Measurements from ENCODE around the gene CHRM4. TPM values are rescaled to one million over a fixed set of nuclear protein-coding genes. Genes with fewer than 3 reads are reported as not detected.

The CHRM4 gene
- polyA plus RNA-seq, 1 experiment, result not detected

DNA sequence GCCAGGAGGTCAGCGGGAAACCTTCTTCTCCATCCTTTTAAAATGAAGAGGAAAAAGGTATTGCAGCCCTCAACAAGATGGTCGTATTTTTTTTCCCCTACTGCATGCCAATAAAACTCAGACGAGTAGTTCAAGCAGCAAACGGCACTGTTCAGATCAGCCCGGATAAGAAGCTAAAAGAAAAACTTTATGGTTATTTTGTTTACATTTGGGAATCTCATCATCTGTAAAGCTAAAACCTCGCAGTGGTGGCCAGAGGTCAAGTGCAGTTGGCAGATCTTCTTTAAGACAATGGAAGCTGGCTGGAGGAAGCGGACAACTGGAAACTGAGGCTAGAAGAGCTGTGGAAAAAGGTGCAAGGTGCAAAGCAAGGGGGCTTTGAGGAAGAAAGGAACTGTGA is 31.0 kb upstream of the CHRM4 start:
- no peak overlapping the region for H3K4me3 ChIP-seq (ENCODE audit: low read depth, low read length)
- H3K27me3 ChIP-seq (ENCODE audit: control insufficient read depth, insufficient read depth, low read length), result no peaks in the 10 kb centered on the region
- H3K27ac ChIP-seq (ENCODE audit: low read depth, low read length), result no peak overlapping the region
- POLR2A ChIA-PET, result no interaction called here
- TF ChIP-seq, protein P1, sequence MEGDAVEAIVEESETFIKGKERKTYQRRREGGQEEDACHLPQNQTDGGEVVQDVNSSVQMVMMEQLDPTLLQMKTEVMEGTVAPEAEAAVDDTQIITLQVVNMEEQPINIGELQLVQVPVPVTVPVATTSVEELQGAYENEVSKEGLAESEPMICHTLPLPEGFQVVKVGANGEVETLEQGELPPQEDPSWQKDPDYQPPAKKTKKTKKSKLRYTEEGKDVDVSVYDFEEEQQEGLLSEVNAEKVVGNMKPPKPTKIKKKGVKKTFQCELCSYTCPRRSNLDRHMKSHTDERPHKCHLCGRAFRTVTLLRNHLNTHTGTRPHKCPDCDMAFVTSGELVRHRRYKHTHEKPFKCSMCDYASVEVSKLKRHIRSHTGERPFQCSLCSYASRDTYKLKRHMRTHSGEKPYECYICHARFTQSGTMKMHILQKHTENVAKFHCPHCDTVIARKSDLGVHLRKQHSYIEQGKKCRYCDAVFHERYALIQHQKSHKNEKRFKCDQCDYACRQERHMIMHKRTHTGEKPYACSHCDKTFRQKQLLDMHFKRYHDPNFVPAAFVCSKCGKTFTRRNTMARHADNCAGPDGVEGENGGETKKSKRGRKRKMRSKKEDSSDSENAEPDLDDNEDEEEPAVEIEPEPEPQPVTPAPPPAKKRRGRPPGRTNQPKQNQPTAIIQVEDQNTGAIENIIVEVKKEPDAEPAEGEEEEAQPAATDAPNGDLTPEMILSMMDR (IDR thresholded peaks at IDR 0.05; ENCODE audit: low read depth, low read length), result no peak
- DNase-seq (ENCODE audit: low read depth, low spot score), result no peak
- CTCF ChIA-PET, result interaction anchor here (0.6 to 1.0 kb wide), 2 partner anchors 12 to 125 kb away, joined by 3 read pairs; no protein-coding TSS in a partner anchor
- no peaks in the 10 kb centered on the region for H3K9me3 ChIP-seq (ENCODE audit: control insufficient read depth, insufficient read depth, low read length)

DNA sequence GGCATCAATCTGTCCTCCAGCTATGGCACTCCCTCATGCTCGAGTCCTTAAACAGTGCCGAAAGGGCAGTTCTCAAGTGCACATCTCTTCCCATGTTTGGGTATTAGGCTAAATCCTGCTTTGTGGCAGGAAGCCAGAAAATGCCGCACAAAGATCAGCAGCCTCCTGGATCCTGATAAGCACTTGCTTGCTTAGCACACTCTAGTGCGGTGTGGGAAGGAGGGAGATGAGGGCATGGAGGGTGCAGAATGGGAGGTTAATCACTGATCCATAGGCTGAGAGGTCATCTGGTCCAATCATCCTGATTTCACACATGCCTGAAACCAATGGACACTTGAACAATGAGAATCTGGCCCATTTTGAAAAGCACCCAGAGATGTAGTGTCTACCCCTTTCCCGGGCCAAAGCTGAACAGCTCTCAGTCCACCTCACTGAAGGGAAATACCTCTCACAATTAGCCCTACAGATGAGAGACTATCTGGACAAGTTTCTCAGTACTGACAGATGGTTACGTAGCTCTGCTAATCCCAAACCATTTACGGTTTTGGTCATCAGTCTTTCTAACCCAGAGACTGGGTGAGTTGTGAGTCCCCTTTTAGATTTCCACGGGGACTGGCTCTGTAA is 29.8 kb upstream of the CHRM4 start:
- TF ChIP-seq, protein P1 (IDR thresholded peaks at IDR 0.05; ENCODE audit: low read depth, low read length), result no peak
- Histone ChIP-seq H3K9me3 (ENCODE audit: control insufficient read depth, insufficient read depth, low read length) (no peaks in the 10 kb centered on the region), H3K27me3 (ENCODE audit: control insufficient read depth, insufficient read depth, low read length) (no peaks in the 10 kb centered on the region), H3K27ac (ENCODE audit: low read depth, low read length) (no peak overlapping the region), H3K4me3 (ENCODE audit: low read depth, low read length) (no peak overlapping the region)
- ChIA-PET CTCF (interaction anchor here (1.0 kb wide), 1 partner anchor 11 kb away, joined by 3 read pairs; no protein-coding TSS in a partner anchor), POLR2A (no interaction called here)
- no peak for DNase-seq (ENCODE audit: low read depth, low spot score)

DNA sequence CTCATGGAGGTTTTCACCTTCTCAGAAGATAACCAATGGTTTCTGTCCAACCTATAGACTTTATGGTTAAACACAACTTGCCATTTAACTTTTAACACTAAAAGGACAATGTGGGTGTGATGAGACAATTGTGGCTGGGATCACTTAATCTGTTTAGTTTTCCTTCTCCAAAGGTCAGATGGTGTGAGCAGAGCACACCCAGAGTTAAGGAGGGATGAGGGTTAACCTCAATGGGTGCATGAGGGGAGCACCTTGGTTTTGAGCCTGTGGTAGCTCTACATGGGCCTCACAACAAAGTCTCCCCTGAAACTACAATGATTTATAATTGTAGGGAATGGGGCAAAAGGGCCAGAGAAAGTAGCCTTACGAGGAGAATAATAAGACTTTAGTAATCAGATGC is 28.9 kb upstream of the CHRM4 start:
- DNase-seq (ENCODE audit: low read depth, low spot score), result no peak
- Histone ChIP-seq H3K4me3 (ENCODE audit: low read depth, low read length) (no peak overlapping the region), H3K9me3 (ENCODE audit: control insufficient read depth, insufficient read depth, low read length) (no peaks in the 10 kb centered on the region), H3K27me3 (ENCODE audit: control insufficient read depth, insufficient read depth, low read length) (no peaks in the 10 kb centered on the region), H3K27ac (ENCODE audit: low read depth, low read length) (no peak overlapping the region)
- CTCF ChIA-PET, result no interaction called here
- POLR2A ChIA-PET, result interaction anchor here (0.5 kb wide), 1 partner anchor 131 kb away, joined by 7 read pairs; no protein-coding TSS in a partner anchor
- TF ChIP-seq, protein P1 (IDR thresholded peaks at IDR 0.05; ENCODE audit: low read depth, low read length), result no peak

DNA sequence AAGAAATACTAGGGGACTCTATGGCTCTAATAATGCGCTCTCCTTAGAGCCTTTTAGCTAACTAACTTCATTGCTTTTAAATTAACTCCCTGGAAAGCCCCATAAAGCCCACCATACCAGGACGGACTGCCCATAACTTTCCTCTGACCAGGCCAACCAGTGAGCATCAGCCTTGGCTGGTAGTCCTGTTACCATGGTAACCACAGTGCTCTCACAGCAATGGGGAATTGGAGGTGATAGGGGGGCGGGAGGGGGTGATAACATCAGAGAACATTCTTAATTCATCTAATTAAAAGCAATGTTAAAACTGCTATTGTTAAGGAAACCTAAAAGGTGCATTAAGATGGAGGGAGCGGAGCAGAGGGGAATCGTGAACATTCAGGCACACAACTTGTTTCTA is 27.2 kb upstream of the CHRM4 start:
- ChIA-PET CTCF (no interaction called here), POLR2A (no interaction called here)
- DNase-seq (ENCODE audit: low read depth, low spot score), result no peak
- TF ChIP-seq, protein P1 (IDR thresholded peaks at IDR 0.05; ENCODE audit: low read depth, low read length), result no peak
- Histone ChIP-seq H3K27ac (ENCODE audit: low read depth, low read length) (no peak overlapping the region), H3K9me3 (ENCODE audit: control insufficient read depth, insufficient read depth, low read length) (no peaks in the 10 kb centered on the region), H3K4me3 (ENCODE audit: low read depth, low read length) (no peak overlapping the region), H3K27me3 (ENCODE audit: control insufficient read depth, insufficient read depth, low read length) (no peaks in the 10 kb centered on the region)

DNA sequence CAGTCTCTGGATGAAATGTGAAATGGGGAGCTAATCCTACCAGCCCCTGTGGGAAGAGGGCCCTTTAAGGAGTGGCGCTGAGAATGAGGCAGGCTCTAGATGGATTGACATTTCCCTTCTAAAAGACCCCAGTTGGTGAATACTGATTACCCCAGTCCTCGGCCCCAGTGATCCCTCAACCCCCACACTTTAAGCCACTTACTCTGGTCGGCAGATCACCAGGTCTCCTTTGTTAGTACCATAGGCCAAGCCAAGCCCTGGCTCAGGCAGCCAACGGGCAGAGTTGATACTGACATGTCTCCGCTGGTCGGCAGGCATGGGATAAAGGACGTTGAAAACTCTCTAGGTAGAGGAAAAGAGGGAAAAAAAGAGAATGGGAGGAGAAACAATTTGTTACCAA is 26.1 kb upstream of the CHRM4 start:
- no peak for DNase-seq (ENCODE audit: low read depth, low spot score)
- H3K27ac ChIP-seq (ENCODE audit: low read depth, low read length), result no peak overlapping the region
- TF ChIP-seq, protein P1 (IDR thresholded peaks at IDR 0.05; ENCODE audit: low read depth, low read length), result no peak
- H3K4me3 ChIP-seq (ENCODE audit: low read depth, low read length), result no peak overlapping the region
- ChIA-PET POLR2A (interaction anchor here (1.2 kb wide), 1 partner anchor 15 kb away, joined by 4 read pairs; no protein-coding TSS in a partner anchor), CTCF (no interaction called here)
- H3K27me3 ChIP-seq (ENCODE audit: control insufficient read depth, insufficient read depth, low read length), result no peaks in the 10 kb centered on the region
- H3K9me3 ChIP-seq (ENCODE audit: control insufficient read depth, insufficient read depth, low read length), result no peaks in the 10 kb centered on the region
